Limb (tissue), 2 donors: ENCODE data around the gene SEM1.
"Not testable (repeated sequence)": the region's sequence is repeated elsewhere in the genome, so short reads cannot be mapped to it uniquely, and the experiment has no call there.

Source experiments
- DNase-seq, 2 donors: peaks; one replicate each; pipeline ENCODE4 v3.0.0-alpha.2; 2016; ENCODE audit errors: extremely low spot score in 2 of 2

The SEM1 gene

GRCh38 chr7:96709381-96710228 lies at the start of gene SEM1:
Gene SEM1, minus strand, starts transcription at chr7:96709846. Its CDS starts 83 bp downstream, at chr7:96709763.
- peak; percentile 88 to 92 for DNase-seq

GRCh38 chr7:96757880-96758279 lies 48.2 kb upstream of the SEM1 start:
- DNase-seq = not testable (repeated sequence)

- DNase-seq = no peak
These were observed 37.8 kb upstream of the SEM1 start for GRCh38 chr7:96747418-96747940.

- DNase-seq = no peak
These were observed 30.5 kb upstream of the SEM1 start for GRCh38 chr7:96740130-96740529.

- no peak for DNase-seq
These were observed 30.0 kb upstream of the SEM1 start for GRCh38 chr7:96739609-96740008.

GRCh38 chr7:96739167-96739566 lies 29.5 kb upstream of the SEM1 start:
- DNase-seq = no peak

GRCh38 chr7:96738705-96739104 lies 29.1 kb upstream of the SEM1 start:
- no peak for DNase-seq

- DNase-seq = no peak
These were observed 28.0 kb upstream of the SEM1 start for GRCh38 chr7:96737545-96738050.

GRCh38 chr7:96734343-96734742 lies 24.7 kb upstream of the SEM1 start:
- DNase-seq = no peak

GRCh38 chr7:96729820-96730219 lies 20.2 kb upstream of the SEM1 start:
- no peak for DNase-seq

GRCh38 chr7:96728139-96728538 lies 18.5 kb upstream of the SEM1 start:
- no peak for DNase-seq

GRCh38 chr7:96727534-96728088 lies 18.0 kb upstream of the SEM1 start:
- no peak for DNase-seq

GRCh38 chr7:96723622-96724021 lies 14.0 kb upstream of the SEM1 start:
- no peak for DNase-seq

GRCh38 chr7:96722928-96723327 lies 13.3 kb upstream of the SEM1 start:
- not testable (repeated sequence) for DNase-seq

GRCh38 chr7:96720843-96721242 lies 11.2 kb upstream of the SEM1 start:
- no peak for DNase-seq

- peak in 1 of 2 donors; percentile 3 for DNase-seq
These were observed 9.5 kb upstream of the SEM1 start for GRCh38 chr7:96719164-96719563.

- DNase-seq = no peak
These were observed 8.7 kb upstream of the SEM1 start for GRCh38 chr7:96718107-96719003.

- DNase-seq = no peak
These were observed 3.4 kb upstream of the SEM1 start for GRCh38 chr7:96713037-96713436.

GRCh38 chr7:96710544-96710943 lies 898 bp upstream of the SEM1 start:
- DNase-seq = no peak

GRCh38 chr7:96708872-96709271 lies 774 bp downstream of the SEM1 start:
- DNase-seq = no peak

GRCh38 chr7:96707901-96708774 lies 1.5 kb downstream of the SEM1 start:
- no peak for DNase-seq
